H1 (cell line): ENCODE results near the gene MMP24. TPM values are rescaled to one million over a fixed set of nuclear protein-coding genes. Genes with fewer than 3 reads are reported as not detected.

Experiments used
- polyA plus RNA-seq, 7 experiments: library from polyadenylated mRNA; depleted of rRNA in 3 of 7; stranded (reverse) in 5 of 7; unstranded in 2 of 7; fragments of >200 nt in 5 of 7; fragments of 200-250 nt in 2 of 7; gene quantifications; 1 replicate in 5 of 7; 2 replicates in 1 of 7; 4 replicates in 1 of 7; pipeline versions ENCODE4 v1.2.1 to v1.2.3, GENCODE V29; 2011 to 2013; ENCODE audit warnings: missing spikeins in 2 of 7, mixed read lengths in 2 of 7
- small RNA-seq: library from polyadenylated mRNA; stranded (forward); fragments of <200 nt; extraction: miRNeasy Mini kit (QIAGEN cat#:217004); gene quantifications from one replicate; pipeline ENCODE3, GENCODE V24; 2013; ENCODE audit not compliant: insufficient read depth
- total RNA-seq: library from RNA; stranded (reverse); fragmentation: NEBNext Ultra II Directional; extraction: Animal tissue kit (Norgen Biotek cat#: 25700); gene quantifications from 2 replicates; pipeline ENCODE4 v1.2.1, GENCODE V29; 2021

MMP24 gene
- total and polyA plus RNA-seq, 2 of the 8 experiments (the other 6 are each of a cell fraction or from before 2014, with no cell fraction given): 18.8 to 21.4 TPM

Small RNA genes lying within 50 kb of the gene (small RNA-seq; reads per million reads assigned to genes)
- gene MT1P3 (not detected), gene RNA5SP483 (not detected)

Other genes starting within 250 kb of the MMP24 start
- gene TRPC4AP, start 133.9 kb upstream of the MMP24 start, total RNA-seq: 72.7 and 73.1 TPM in 2 replicates
- gene TRPC4AP, start 133.9 kb upstream of the MMP24 start, polyA plus RNA-seq (2011; rRNA removed): 74.8 and 75.0 TPM in 2 replicates
- 19.6 and 21.5 TPM in 2 replicates for gene EDEM2, start 79.4 kb upstream of the MMP24 start, total RNA-seq
- 15.2 and 18.6 TPM in 2 replicates for gene EDEM2, start 79.4 kb upstream of the MMP24 start, polyA plus RNA-seq (2011; rRNA removed)
- 19.5 and 21.3 TPM in 2 replicates for gene PROCR, start 54.6 kb upstream of the MMP24 start, total RNA-seq
- gene PROCR, start 54.6 kb upstream of the MMP24 start, polyA plus RNA-seq (2011; rRNA removed): 42.9 and 54.4 TPM in 2 replicates
- gene MMP24OS, start 51.4 kb downstream of the MMP24 start, total RNA-seq: 19.0 and 22.2 TPM in 2 replicates
- 21.3 and 44.4 TPM in 2 replicates for gene MMP24OS, start 51.4 kb downstream of the MMP24 start, polyA plus RNA-seq (2011; rRNA removed)
- gene EIF6, start 58.1 kb downstream of the MMP24 start, total RNA-seq: 183 and 184 TPM in 2 replicates
- 319 and 374 TPM in 2 replicates for gene EIF6, start 58.1 kb downstream of the MMP24 start, polyA plus RNA-seq (2011; rRNA removed)
- gene FAM83C, start 65.7 kb downstream of the MMP24 start, total RNA-seq: not detected in 2 replicates
- gene FAM83C, start 65.7 kb downstream of the MMP24 start, polyA plus RNA-seq (2011; rRNA removed): not detected in 2 replicates
- gene UQCC1, start 185.3 kb downstream of the MMP24 start, total RNA-seq: 51.0 and 69.4 TPM in 2 replicates
- gene UQCC1, start 185.3 kb downstream of the MMP24 start, polyA plus RNA-seq (2011; rRNA removed): 31.2 and 38.0 TPM in 2 replicates
- not detected in 2 replicates for gene GDF5, start 211.5 kb downstream of the MMP24 start, total RNA-seq
- gene GDF5, start 211.5 kb downstream of the MMP24 start, polyA plus RNA-seq (2011; rRNA removed): 0.03 and 0.05 TPM in 2 replicates
- 33.1 and 33.7 TPM in 2 replicates for gene CEP250, start 228.9 kb downstream of the MMP24 start, total RNA-seq
- gene CEP250, start 228.9 kb downstream of the MMP24 start, polyA plus RNA-seq (2011; rRNA removed): 2.6 and 4.6 TPM in 2 replicates